A549 treated with CpdA at 1 μM for 4 hours (cell line): ENCODE measurements around the gene CATSPERE. TPM values are rescaled to one million over a fixed set of nuclear protein-coding genes. Genes with fewer than 3 reads are reported as not detected.

Experiments used
- total RNA-seq: library from RNA; stranded (reverse); fragments of 200-300 nt; extraction: Qiagen RNA extraction; gene quantifications from 5 replicates; pipeline ENCODE4 v1.2.3, GENCODE V29; 2022; ENCODE audit warnings: low read depth

Gene CATSPERE, protein sequence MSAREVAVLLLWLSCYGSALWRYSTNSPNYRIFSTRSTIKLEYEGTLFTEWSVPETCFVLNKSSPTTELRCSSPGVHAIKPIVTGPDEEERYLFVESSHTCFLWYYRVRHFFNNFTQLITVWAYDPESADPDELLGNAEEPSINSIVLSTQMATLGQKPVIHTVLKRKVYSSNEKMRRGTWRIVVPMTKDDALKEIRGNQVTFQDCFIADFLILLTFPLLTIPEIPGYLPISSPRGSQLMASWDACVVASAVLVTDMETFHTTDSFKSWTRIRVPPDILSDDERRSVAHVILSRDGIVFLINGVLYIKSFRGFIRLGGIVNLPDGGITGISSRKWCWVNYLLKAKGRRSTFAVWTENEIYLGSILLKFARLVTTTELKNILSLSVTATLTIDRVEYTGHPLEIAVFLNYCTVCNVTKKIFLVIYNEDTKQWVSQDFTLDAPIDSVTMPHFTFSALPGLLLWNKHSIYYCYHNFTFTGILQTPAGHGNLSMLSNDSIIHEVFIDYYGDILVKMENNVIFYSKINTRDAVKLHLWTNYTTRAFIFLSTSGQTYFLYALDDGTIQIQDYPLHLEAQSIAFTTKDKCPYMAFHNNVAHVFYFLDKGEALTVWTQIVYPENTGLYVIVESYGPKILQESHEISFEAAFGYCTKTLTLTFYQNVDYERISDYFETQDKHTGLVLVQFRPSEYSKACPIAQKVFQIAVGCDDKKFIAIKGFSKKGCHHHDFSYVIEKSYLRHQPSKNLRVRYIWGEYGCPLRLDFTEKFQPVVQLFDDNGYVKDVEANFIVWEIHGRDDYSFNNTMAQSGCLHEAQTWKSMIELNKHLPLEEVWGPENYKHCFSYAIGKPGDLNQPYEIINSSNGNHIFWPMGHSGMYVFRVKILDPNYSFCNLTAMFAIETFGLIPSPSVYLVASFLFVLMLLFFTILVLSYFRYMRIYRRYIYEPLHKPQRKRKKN
- 0.05 to 0.27 TPM (median 0.09 TPM) in 4 of 5 replicates, not detected in the other for total RNA-seq

DNA sequence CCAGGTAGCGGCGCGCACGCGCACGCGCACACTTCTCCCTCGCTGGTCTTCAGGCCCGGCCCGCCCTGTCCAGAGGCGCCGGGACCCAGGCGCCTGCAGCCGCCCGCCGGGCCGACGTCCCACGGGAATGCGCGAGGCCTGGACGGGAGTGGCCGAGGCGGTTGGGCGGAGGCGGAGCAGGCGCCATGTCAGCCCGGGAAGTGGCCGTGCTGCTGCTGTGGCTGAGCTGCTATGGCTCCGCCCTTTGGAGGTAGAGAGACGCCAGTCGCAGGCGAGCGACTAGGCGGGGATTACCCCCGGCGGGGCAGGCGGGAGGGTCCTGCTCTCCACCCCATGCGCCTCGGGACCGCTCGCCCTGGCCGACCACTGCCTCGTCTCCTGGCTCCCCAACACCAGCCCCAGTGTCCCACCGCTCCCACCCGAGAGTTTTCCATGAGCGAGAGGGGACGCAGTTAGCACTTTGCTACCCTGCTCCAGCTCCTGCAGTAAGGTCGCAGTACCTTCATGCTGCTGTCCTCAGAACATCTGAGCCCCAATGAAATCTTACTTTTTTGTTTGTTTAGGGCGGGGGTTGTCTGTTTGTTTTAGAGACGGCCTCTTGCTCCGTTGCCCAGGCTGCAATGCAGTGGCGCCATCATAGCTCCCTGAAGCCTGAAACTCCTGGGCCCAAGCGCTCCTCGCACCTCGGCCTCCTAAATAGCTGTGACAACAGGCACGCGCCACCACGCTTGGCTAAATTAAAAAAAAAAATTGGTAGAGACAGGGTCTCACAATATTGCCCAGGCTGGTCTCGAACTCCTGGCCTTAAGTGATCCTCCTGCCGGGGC is at the start of gene CATSPERE:
Gene CATSPERE (plus strand): TSS at position 29 of the 827 bp plus-strand sequence. CDS start 157 bp downstream, at position 186.

DNA sequence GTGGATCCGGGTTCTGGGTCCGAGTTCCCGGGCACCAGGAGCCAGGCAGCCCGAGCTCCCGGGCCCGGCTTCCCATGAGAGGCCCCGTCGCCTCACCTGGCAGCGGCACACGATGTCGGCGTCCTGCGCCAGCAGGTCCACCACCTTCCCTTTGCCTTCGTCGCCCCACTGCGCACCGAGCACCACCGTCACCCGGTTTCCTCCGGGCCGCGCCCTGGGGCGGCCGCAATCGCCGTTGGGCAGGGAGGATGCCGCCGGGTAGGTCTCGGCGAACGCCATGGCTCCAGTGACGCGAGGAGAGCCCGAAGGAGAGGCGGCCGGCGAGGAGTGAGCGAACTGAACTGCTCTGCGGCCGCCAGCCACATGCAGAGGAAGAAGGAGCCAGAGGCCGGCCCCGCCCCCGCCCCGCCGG is 9.5 kb upstream of the CATSPERE start, which contains the start of gene ADSS2:
Gene ADSS2 (minus strand): TSS at position 371 of the 412 bp plus-strand sequence. CDS start 92 bp downstream, at position 279.

DNA sequence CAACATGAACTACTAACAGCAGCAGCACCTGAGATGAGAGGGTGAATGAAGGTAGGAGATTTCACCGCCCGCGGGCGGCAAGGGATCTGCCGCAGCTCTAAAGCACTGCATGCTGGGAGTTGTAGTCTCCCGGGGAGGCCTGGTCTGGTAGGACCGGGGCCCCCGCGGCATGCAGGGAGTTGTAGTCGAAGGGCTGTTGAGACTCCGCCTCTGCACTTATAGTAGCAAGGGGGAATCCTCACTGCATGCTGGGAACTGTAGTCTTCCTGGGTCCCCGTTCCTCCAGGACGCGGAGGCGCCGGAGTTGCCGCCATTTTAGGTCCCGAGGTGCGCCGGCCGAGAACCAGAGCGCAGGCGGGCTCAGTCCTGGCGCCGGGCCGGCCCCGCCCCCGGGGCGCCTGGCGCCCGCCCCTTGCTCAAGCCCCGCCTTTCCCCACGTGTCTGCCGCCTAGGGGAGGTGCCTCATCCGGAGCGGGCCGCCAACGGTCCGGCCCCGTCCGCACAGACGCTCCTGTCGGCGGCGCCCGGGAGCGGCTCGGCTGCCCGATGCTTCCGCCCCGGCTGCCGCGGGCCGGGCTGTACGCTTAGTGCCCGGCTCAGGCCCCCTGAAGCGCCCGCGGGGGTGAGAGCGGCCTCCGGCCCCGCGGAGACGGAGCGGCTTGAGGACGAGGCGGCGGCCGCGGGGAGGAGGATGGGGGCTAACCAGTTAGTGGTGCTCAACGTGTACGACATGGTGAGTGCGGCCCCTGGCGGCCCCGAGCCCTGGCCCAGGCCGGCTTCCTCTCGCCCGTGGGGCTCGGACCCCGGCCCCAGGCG is 191.8 kb downstream of the CATSPERE start, which contains the start of gene DESI2:
Gene DESI2 (plus strand): TSS at position 504 of the 816 bp plus-strand sequence. CDS start 188 bp downstream, at position 692.

Other genes with a start within 250 kb of the CATSPERE start
- 44.8 to 63.8 TPM (median 49.3 TPM) in 5 replicates for gene ADSS2, start 9.4 kb upstream of the CATSPERE start, total RNA-seq
- gene DESI2, start 191.9 kb downstream of the CATSPERE start, total RNA-seq: 29.3 to 33.1 TPM (median 31.4 TPM) in 5 replicates